Rectal smooth muscle tissue (tissue), 1 donor: ENCODE results near the gene SHISAL1.

Experiments used
- H3K27ac ChIP-seq: one replicate; pipeline ENCODE4 v1.7.0; 2013; ENCODE audit warnings: low read depth, low read length, inconsistent platforms
- H3K27me3 ChIP-seq: one replicate; pipeline ENCODE4 v1.7.0; 2013; ENCODE audit warnings: low read length; ENCODE audit not compliant: control insufficient read depth, insufficient read depth
- H3K36me3 ChIP-seq: one replicate; pipeline ENCODE4 v1.7.0; 2013; ENCODE audit warnings: low read length; ENCODE audit not compliant: control insufficient read depth, insufficient read depth
- H3K4me1 ChIP-seq: one replicate; pipeline ENCODE4 v1.7.0; 2013; ENCODE audit warnings: low read length; ENCODE audit not compliant: control insufficient read depth, insufficient read depth
- H3K4me3 ChIP-seq: one replicate; pipeline ENCODE4 v1.7.0; 2013; ENCODE audit warnings: low read length
- H3K9ac ChIP-seq: one replicate; pipeline ENCODE4 v1.7.0; 2013; ENCODE audit warnings: low read length

The SHISAL1 gene

GRCh38 chr22:44312766-44313165 lies at the start of gene SHISAL1:
TSS of gene SHISAL1 (minus strand) at chr22:44312951. CDS start at chr22:44300945, 12,006 bp downstream.
- H3K4me3 ChIP-seq, result peak within 1 kb of the TSS; percentile 57
- no peaks in the 10 kb centered on the region for H3K27me3 ChIP-seq
- peak within 1 kb of the TSS; percentile 90 for H3K27ac ChIP-seq
- peak within 1 kb of the TSS; percentile 45 for H3K9ac ChIP-seq
- peaks cover 57% of the 10 kb centered on the region for H3K4me1 ChIP-seq
- H3K36me3 ChIP-seq, result no peaks in the 10 kb centered on the region

DNA sequence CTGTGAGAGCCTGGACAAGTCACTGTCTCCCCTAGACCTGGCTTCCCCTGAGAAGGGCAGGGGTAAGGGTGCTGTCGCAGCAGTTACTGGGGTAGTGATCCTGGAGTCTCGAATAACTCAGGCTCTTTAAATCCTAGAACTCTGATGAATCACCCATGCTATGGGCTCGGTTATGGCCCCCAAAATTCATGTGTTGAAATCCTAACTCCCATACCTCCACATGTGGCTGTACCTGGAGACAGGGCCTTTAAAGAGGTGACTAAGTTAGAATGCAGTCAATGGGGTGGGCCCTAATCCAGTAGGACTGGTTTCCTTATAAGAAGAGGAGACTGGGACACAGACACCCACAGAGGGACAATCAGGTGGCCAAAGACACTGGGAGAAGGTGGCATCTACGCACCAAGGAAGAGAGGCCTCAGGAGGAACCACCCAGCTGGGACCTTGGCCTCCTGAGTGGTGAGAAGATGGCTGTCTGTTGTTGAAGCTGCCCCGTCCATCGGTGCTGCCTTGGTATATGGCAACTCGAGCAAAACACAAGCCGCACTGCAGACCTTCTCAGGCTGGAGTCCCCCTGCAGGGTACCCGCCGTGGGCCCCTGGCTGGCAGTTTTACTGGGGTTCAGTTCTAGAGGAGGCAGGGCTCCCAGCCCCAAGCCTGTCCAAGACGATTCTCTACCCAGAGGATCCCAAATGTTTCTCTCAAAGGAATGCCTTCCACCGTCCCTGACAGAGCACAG lies 48.8 kb upstream of the SHISAL1 start:
- H3K27ac ChIP-seq, result peak overlapping the region; percentile 82
- H3K4me1 ChIP-seq, result peaks cover 46% of the 10 kb centered on the region
- no peaks in the 10 kb centered on the region for H3K27me3 ChIP-seq
- no peak overlapping the region for H3K4me3 ChIP-seq
- H3K36me3 ChIP-seq, result no peaks in the 10 kb centered on the region
- no peak overlapping the region for H3K9ac ChIP-seq

DNA sequence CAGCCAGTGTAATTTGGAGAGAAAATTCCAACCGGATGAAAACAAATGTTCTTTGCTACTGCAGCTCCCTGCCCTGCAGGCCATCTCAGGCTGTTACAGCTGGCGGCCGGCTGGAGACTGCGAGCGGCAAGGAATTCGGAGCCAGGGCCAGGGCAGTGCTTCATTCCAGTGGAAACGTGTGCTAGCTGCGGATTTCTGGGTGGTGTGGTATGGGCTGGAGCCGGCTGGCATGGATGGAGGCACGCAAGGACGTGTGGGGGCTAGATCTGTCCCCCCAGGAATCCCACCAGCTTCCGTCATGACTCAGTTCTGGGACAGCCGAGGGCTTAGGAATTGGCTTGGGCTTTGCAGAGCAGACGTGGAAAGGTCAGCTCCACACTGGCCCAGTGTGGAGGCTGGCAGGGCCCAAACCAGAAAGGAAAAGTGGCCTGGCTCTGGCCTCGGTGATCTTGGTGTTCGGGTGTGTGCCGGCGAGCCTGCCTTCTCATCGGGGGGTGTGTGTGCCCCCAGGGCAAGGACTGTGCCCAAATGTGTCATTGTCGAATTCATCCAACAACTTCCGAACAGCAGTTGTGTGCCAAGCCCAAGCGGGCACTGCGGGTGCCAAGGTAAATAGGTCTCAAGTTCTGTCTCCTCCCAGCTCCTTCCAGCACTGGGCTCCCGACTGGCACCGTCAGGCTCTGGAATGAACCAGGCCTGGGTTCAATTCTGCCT lies 48.1 kb upstream of the SHISAL1 start:
- Histone ChIP-seq H3K4me1 (peaks cover 46% of the 10 kb centered on the region), H3K27me3 (no peaks in the 10 kb centered on the region), H3K4me3 (no peak overlapping the region), H3K9ac (no peak overlapping the region), H3K27ac (peak overlapping the region; percentile 82), H3K36me3 (no peaks in the 10 kb centered on the region)

DNA sequence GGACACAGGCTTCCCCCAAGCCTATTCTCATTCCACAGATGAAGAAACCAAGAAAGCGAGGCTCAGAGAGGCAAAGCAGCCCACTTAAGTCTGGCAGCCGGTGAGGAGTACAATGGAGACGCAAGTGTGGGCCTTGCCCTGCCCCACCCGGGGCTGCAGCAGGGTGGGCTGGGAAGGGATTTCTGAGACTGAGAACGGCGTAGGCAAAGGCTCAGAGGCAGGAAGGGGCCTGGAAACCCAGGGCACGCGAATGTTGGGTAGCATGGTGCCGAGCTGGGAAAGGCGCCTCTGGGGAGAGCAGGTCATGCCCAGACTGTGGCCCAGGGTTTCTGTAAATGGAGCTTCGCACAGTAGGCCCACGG lies 47.5 kb upstream of the SHISAL1 start:
- Histone ChIP-seq H3K27me3 (no peaks in the 10 kb centered on the region), H3K4me1 (peaks cover 46% of the 10 kb centered on the region), H3K36me3 (no peaks in the 10 kb centered on the region), H3K27ac (peak overlapping the region; percentile 82), H3K4me3 (no peak overlapping the region), H3K9ac (no peak overlapping the region)

DNA sequence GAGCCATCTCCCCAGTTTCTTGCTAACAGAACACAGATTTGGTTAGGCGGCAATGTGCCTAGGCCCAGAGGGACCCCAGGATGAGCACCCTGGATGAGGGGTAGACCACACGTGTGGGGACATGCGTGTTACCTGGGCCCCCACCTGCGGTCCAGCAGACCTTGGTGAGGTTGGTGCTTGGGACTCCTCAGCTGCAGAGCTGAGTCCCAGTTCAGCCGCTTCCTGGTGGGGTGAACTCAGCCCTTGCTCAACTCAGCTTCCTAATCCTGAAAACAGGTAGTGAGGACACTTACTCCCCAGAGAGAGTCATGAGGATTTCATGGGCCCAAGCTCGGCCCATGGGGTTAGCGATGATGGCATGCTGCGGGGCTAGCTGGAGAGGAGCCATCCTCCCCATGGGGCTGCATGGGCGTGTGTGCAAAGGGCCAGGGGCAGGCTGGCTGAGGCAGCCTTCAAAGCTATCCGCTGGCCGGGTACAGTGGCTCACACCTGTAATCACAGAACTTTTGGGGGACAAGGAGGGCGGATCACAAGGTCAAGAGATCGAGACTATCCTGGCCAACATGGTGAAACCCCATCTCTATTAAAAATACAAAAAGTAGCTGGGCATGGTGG lies 46.9 kb upstream of the SHISAL1 start:
- H3K36me3 ChIP-seq, result no peaks in the 10 kb centered on the region
- peak overlapping the region; percentile 82 for H3K27ac ChIP-seq
- peaks cover 46% of the 10 kb centered on the region for H3K4me1 ChIP-seq
- H3K27me3 ChIP-seq, result no peaks in the 10 kb centered on the region
- H3K4me3 ChIP-seq, result no peak overlapping the region
- no peak overlapping the region for H3K9ac ChIP-seq

- Histone ChIP-seq H3K27ac (peak overlapping the region; percentile 82), H3K4me3 (no peak overlapping the region), H3K27me3 (no peaks in the 10 kb centered on the region), H3K36me3 (no peaks in the 10 kb centered on the region), H3K9ac (no peak overlapping the region), H3K4me1 (peaks cover 41% of the 10 kb centered on the region)
Measured at GRCh38 chr22:44358709-44359440, 46.1 kb upstream of the SHISAL1 start.

DNA sequence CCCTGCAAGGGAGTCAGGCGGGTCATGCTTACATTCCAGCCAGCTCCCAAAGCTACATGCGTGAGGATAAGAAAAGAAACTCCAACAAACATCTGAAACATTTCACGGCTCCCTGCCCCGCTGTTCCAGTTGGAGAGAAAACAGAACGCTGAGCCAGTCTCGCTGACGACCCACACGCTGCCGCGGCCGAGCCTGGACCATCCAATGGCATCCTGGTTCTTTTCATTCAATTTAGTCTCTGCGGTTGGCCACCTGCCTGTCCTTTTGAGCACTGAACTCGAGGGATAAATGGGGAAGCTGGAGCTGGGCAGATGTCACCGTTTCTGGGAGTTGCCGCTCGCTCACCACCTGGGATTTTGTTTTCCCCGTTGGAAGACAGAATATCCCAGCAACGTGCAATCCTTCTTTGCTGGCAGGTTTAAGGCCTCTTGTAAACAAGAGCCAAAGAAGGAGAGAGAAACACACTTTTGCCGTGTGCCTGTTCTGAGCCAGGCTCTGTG lies 45.3 kb upstream of the SHISAL1 start:
- Histone ChIP-seq H3K9ac (no peak overlapping the region), H3K4me1 (peaks cover 34% of the 10 kb centered on the region), H3K27ac (peak overlapping the region; percentile 82), H3K4me3 (no peak overlapping the region), H3K27me3 (peaks cover 1% of the 10 kb centered on the region), H3K36me3 (no peaks in the 10 kb centered on the region)

GRCh38 chr22:44357296-44357965 lies 44.7 kb upstream of the SHISAL1 start:
- H3K9ac ChIP-seq, result no peak overlapping the region
- no peaks in the 10 kb centered on the region for H3K36me3 ChIP-seq
- peaks cover 29% of the 10 kb centered on the region for H3K4me1 ChIP-seq
- peaks cover 3% of the 10 kb centered on the region for H3K27me3 ChIP-seq
- no peak overlapping the region for H3K4me3 ChIP-seq
- H3K27ac ChIP-seq, result peak overlapping the region; percentile 82

GRCh38 chr22:44355716-44356070 lies 42.9 kb upstream of the SHISAL1 start:
- Histone ChIP-seq H3K27me3 (peaks cover 3% of the 10 kb centered on the region), H3K9ac (no peak overlapping the region), H3K36me3 (no peaks in the 10 kb centered on the region), H3K4me1 (peaks cover 29% of the 10 kb centered on the region), H3K27ac (no peak overlapping the region), H3K4me3 (no peak overlapping the region)

GRCh38 chr22:44354288-44354687 lies 41.5 kb upstream of the SHISAL1 start:
- H3K27me3 ChIP-seq, result peaks cover 3% of the 10 kb centered on the region

GRCh38 chr22:44353041-44353440 lies 40.3 kb upstream of the SHISAL1 start:
- H3K4me1 ChIP-seq, result peaks cover 16% of the 10 kb centered on the region

More at GRCh38 chr22:44354288-44354687, 41.5 kb upstream of the SHISAL1 start:
- Histone ChIP-seq H3K36me3 (no peaks in the 10 kb centered on the region), H3K4me3 (no peak overlapping the region), H3K27ac (no peak overlapping the region), H3K9ac (no peak overlapping the region), H3K4me1 (peaks cover 22% of the 10 kb centered on the region)

More at GRCh38 chr22:44353041-44353440, 40.3 kb upstream of the SHISAL1 start:
- Histone ChIP-seq H3K4me3 (no peak overlapping the region), H3K9ac (no peak overlapping the region), H3K36me3 (no peaks in the 10 kb centered on the region), H3K27me3 (peaks cover 3% of the 10 kb centered on the region), H3K27ac (no peak overlapping the region)
